OCI-LY3 (cell line): ENCODE measurements around the gene BABAM1.

ENCODE experiments used
- H2AFZ ChIP-seq: fragments of 200-600, 300-600 bp; shearing (Covaris generic); 2 replicates; pipeline ENCODE4 v1.6.0; 2014; ENCODE audit warnings: antibody characterized with exemption, low read depth, low read length
- H3K27ac ChIP-seq: fragments of 200-600, 300-600 bp; sonication (generic); 2 replicates; pipeline ENCODE4 v1.5.1; 2014; ENCODE audit warnings: mild to moderate bottlenecking, low read length, moderate library complexity, mixed read lengths
- H3K27me3 ChIP-seq: fragments of 200-600, 300-600 bp; sonication (generic); 2 replicates; pipeline ENCODE4 v1.6.1; 2014; ENCODE audit warnings: low read depth, low read length, mixed read lengths
- H3K36me3 ChIP-seq: fragments of 200-600, 300-600 bp; sonication (generic); replicated peaks from 2 replicates; pipeline ENCODE3; 2014; ENCODE audit warnings: low read depth, low read length, mixed read lengths
- H3K4me1 ChIP-seq: fragments of 300-600, 200-600 bp; sonication (generic); 2 replicates; pipeline ENCODE4 v1.6.1; 2014; ENCODE audit warnings: low read length, mixed read lengths
- H3K4me2 ChIP-seq: fragments of 200-600, 300-600 bp; sonication (generic); 2 replicates; pipeline ENCODE4 v1.6.1; 2014; ENCODE audit warnings: low read length, mixed read lengths
- H3K4me3 ChIP-seq: fragments of 300-600, 200-600 bp; sonication (generic); 2 replicates; pipeline ENCODE4 v1.5.1; 2014; ENCODE audit warnings: antibody characterized with exemption, mild to moderate bottlenecking, low read length, moderate library complexity
- H3K79me2 ChIP-seq: fragments of 300-600, 200-600 bp; shearing (Covaris generic); 2 replicates; pipeline ENCODE4 v1.6.1; 2014; ENCODE audit warnings: mild to moderate bottlenecking, low read length, mixed read lengths
- H3K9ac ChIP-seq: fragments of 300-600, 200-600 bp; shearing (Covaris generic); 2 replicates; pipeline ENCODE4 v1.6.0; 2014; ENCODE audit warnings: mild to moderate bottlenecking, low read length, moderate library complexity
- H3K9me3 ChIP-seq: fragments of 200-600, 300-600 bp; shearing (Covaris generic); 2 replicates; pipeline ENCODE4 v1.6.1; 2014; ENCODE audit warnings: low read length, mixed read lengths; ENCODE audit not compliant: insufficient read depth
- H4K20me1 ChIP-seq: fragments of 200-600, 300-600 bp; sonication (generic); 2 replicates; pipeline ENCODE4 v1.6.1; 2016; ENCODE audit warnings: low read length, mixed read lengths; ENCODE audit not compliant: insufficient read depth
- CTCF ChIP-seq: fragments of 200-600, 300-600 bp; sonication (generic); IDR thresholded peaks from 2 replicates; pipeline ENCODE4 v1.5.1; 2014; ENCODE audit warnings: antibody characterized with exemption, low read length, low read depth
- EZH2phosphoT487 ChIP-seq: fragments of 200-600 bp; shearing (Covaris generic); IDR thresholded peaks from 2 replicates; pipeline ENCODE4 v1.6.1; 2018; ENCODE audit warnings: antibody characterized with exemption, mixed run types, low read depth

BABAM1 gene

DNA sequence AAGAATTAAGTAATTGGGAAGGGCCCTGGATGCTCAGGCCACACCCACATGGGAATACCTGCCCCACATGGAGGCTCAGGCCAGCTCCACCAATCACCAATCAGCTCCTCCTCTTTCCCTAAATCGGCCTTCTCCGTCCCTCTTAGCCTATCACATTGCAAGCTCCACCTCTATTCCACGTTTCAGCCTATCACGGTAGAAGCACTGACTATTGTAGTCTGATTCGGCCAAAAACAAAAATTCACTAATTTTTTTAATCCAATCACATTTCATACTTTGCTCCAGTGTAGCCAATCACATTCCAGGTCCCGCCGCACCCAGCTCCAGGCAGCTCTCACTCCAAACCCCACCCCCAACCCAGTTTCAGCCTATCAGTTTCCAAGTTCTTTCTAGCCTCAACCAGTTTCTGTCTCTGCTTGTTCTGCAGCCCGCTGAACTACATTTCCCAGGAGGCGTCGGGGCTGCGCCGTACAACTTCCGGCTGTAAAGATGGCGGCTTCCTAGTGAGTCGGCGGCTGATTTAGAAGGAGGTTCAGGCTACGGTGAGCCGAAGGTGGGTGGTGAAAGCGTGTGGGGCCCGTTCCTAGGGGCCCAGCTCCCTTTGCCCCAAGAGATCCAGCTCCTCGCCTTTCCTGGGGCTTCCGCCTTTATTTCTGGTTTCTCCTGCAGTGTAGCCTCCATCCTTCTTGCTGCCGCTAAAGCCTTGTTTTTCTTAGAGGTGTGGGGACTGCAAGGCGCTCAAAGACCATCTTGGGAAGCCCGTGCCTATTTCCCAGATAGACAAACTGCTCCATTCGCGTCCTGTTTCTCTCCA is at the start of gene BABAM1:
Gene BABAM1, plus strand, starts transcription at position 469 of the 814 bp plus-strand sequence. CDS start 1,364 bp downstream, outside the sequence.
- H3K4me2 ChIP-seq, result peak within 1 kb of the TSS; percentile 99
- H3K4me3 ChIP-seq, result peak within 1 kb of the TSS; percentile 89
- H3K27ac ChIP-seq, result peak within 1 kb of the TSS; percentile 43
- H3K9me3 ChIP-seq, result no peaks in the 10 kb centered on the region
- TF ChIP-seq CTCF (no peak), EZH2phosphoT487 (no peak)
- H3K36me3 ChIP-seq, result peaks cover 14% of the 10 kb centered on the region
- no peaks in the 10 kb centered on the region for H4K20me1 ChIP-seq
- peak within 1 kb of the TSS; percentile 82 for H3K9ac ChIP-seq
- H3K4me1 ChIP-seq, result peaks cover 11% of the 10 kb centered on the region; the same call in 1 of the 2 replicates
- H3K27me3 ChIP-seq, result no peaks in the 10 kb centered on the region
- peaks cover 17% of the 10 kb centered on the region for H3K79me2 ChIP-seq
- peak within 1 kb of the TSS; percentile 70 for H2AFZ ChIP-seq

GRCh38 chr19:17219286-17219685 is 48.0 kb upstream of the BABAM1 start:
- H3K27me3 ChIP-seq, result no peaks in the 10 kb centered on the region
- H3K4me2 ChIP-seq, result no peak overlapping the region
- TF ChIP-seq CTCF, result no peak
- no peak for TF ChIP-seq EZH2phosphoT487
- no peaks in the 10 kb centered on the region for H3K9me3 ChIP-seq
- H3K36me3 ChIP-seq, result peaks cover 25% of the 10 kb centered on the region
- H3K4me1 ChIP-seq, result peaks cover 12% of the 10 kb centered on the region
- H2AFZ ChIP-seq, result no peak overlapping the region
- H3K4me3 ChIP-seq, result no peak overlapping the region
- H3K27ac ChIP-seq, result no peak overlapping the region
- no peak overlapping the region for H3K9ac ChIP-seq
- H4K20me1 ChIP-seq, result no peaks in the 10 kb centered on the region
- H3K79me2 ChIP-seq, result no peaks in the 10 kb centered on the region

GRCh38 chr19:17220207-17220758 is 47.0 kb upstream of the BABAM1 start:
- Histone ChIP-seq H3K4me3 (no peak overlapping the region), H3K4me2 (no peak overlapping the region), H2AFZ (no peak overlapping the region), H3K9me3 (no peaks in the 10 kb centered on the region), H3K27ac (no peak overlapping the region), H3K79me2 (no peaks in the 10 kb centered on the region), H3K4me1 (peaks cover 6% of the 10 kb centered on the region), H3K9ac (no peak overlapping the region), H4K20me1 (no peaks in the 10 kb centered on the region), H3K36me3 (peaks cover 21% of the 10 kb centered on the region), H3K27me3 (no peaks in the 10 kb centered on the region)
- TF ChIP-seq CTCF, result no peak
- TF ChIP-seq EZH2phosphoT487, result no peak

- H3K4me3 ChIP-seq, result no peak overlapping the region
- no peak overlapping the region for H2AFZ ChIP-seq
- H3K4me1 ChIP-seq, result peaks cover 10% of the 10 kb centered on the region
- no peaks in the 10 kb centered on the region for H3K9me3 ChIP-seq
- no peaks in the 10 kb centered on the region for H3K79me2 ChIP-seq
- H3K4me2 ChIP-seq, result no peak overlapping the region
- H3K27ac ChIP-seq, result no peak overlapping the region
- no peaks in the 10 kb centered on the region for H4K20me1 ChIP-seq
- no peaks in the 10 kb centered on the region for H3K36me3 ChIP-seq
- no peaks in the 10 kb centered on the region for H3K27me3 ChIP-seq
- no peak for TF ChIP-seq EZH2phosphoT487
- TF ChIP-seq CTCF, result no peak
- H3K9ac ChIP-seq, result no peak overlapping the region
These were observed 42.2 kb upstream of the BABAM1 start for GRCh38 chr19:17225053-17225452.
